Activated CD4-positive, alpha-beta memory T cell treated with anti-CD3 and anti-CD28 coated beads, Interleukin-2, amount 10 ng/mL, durations not matched to agents 7 days and 5 days (primary cell): Measurements from ENCODE around the gene TTC3. TPM values are rescaled to one million over a fixed set of nuclear protein-coding genes. Genes with fewer than 3 reads are reported as not detected.
A peak's percentile ranks its signal among the peaks of the same experiment; 100 is the strongest.
"Not testable (repeated sequence)": the region's sequence is repeated elsewhere in the genome, so short reads cannot be mapped to it uniquely, and the experiment has no call there.

ENCODE experiments used
- CTCF ChIA-PET: fragments of 350-600 bp; sonication (Branson Sonifier 250); formaldehyde crosslinking; loops from one replicate; lab custom pipeline; 2021; ENCODE audit warnings: antibody characterized with exemption, inconsistent platforms; lab: Charles Lee
- POLR2A ChIA-PET: fragments of 350-600 bp; sonication (Branson Sonifier 250); formaldehyde crosslinking; loops from one replicate; lab custom pipeline; 2021; ENCODE audit warnings: antibody characterized with exemption; lab: Charles Lee
- DNase-seq: peaks from one replicate; pipeline ENCODE4 v3.0.0-alpha.2; 2020
- H3K27ac Mint-ChIP-seq: one replicate; pipeline ENCODE4 v1.8.0; 2021; ENCODE audit warnings: mild to moderate bottlenecking, mixed read lengths
- H3K27me3 Mint-ChIP-seq: one replicate; pipeline ENCODE4 v1.8.0; 2021; ENCODE audit warnings: mixed read lengths
- H3K36me3 Mint-ChIP-seq: one replicate; pipeline ENCODE4 v1.8.0; 2021; ENCODE audit warnings: low read depth, mixed read lengths
- H3K4me1 Mint-ChIP-seq: one replicate; pipeline ENCODE4 v1.8.0; 2021; ENCODE audit warnings: mixed read lengths
- H3K4me3 Mint-ChIP-seq: one replicate; pipeline ENCODE4 v1.8.0; 2021; ENCODE audit warnings: mild to moderate bottlenecking, mixed read lengths
- H3K9me3 Mint-ChIP-seq: one replicate; pipeline ENCODE4 v1.8.0; 2021; ENCODE audit warnings: mixed read lengths
- total RNA-seq, 2 experiments: library from RNA; stranded (reverse); gene quantifications; one replicate each; pipeline ENCODE4 v1.2.3, GENCODE V29; 2021

The TTC3 gene
- total RNA-seq, 2 experiments from 2014 or later = 43.9 to 44.5 TPM

DNA sequence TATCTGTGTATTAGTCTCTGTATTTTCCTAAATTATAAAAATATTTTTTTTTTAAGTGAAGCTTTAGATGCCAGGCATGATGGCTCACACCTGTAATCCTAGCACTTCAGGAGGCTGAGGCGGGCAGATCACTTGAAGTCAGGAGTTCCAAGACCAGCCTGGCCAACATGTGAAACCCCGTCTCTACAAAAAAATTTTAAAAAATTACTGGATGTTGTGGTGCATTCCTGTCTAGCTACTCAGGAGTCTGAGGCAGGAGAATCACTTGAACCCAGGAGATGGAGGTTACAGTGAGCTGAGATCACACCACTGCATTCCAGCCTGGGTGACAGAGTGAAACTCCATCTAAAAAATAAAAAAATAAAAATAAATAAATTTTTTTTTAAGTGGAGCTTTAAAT is 43.4 kb downstream of the TTC3 start:
- DNase-seq, POLR2A ChIA-PET, H3K27ac Mint-ChIP-seq, H3K9me3 Mint-ChIP-seq, H3K27me3 Mint-ChIP-seq, H3K36me3 Mint-ChIP-seq, CTCF ChIA-PET, H3K4me3 Mint-ChIP-seq: not testable (repeated sequence)
- peaks cover 15% of the 10 kb centered on the region for H3K4me1 Mint-ChIP-seq

DNA sequence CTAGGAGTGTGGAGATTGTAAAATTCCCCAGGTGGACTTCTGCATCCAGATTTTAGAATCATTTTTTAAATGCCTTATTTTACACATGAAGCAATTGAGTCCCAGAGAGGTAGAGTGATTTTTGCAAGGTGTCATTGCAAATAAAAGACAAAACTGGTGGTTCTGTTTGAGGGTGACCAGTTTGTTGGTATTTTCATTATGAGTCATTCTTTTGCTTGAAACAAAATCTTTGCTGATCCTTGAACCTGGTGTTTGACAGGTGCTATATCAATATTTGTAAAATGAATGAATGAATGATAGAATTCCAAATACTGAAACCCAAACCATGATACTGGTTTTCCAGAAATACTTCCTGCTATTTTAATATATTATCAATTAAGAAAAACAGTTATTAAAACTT is 44.1 kb downstream of the TTC3 start:
- H3K36me3 Mint-ChIP-seq = peaks cover 2% of the 10 kb centered on the region
- CTCF ChIA-PET = no interaction called here
- POLR2A ChIA-PET = no interaction called here

DNA sequence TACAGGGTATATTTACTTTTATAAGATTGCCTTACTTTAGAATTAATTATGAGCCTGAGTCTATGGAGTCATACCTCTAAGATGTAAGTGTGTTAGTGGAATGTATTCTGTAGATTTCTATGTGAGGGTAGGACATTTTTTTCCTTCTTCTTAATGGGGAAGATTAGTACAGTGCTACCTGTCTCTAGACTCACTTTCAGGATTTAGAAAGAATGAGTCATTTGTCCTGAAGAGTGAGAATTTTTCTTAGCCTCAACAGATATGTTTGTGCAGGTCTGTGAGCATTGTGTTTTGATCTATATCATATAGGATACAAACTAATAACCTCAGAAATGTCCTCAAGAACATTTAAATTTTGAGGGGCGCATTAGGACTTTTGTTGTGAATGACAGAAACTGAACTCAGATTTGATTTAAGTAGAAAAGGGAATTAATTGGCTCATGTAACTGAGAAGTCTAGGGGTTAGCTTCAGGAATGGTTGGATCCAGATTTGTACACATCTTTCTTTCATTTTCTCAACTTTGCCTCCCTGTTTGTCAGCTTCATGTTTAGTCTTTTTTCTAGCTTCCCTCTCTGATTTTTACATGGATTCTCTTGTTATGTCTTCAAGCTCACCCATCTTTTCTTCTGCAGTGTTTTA is 45.3 kb downstream of the TTC3 start:
- H3K4me3 Mint-ChIP-seq = no peak overlapping the region
- H3K9me3 Mint-ChIP-seq = no peaks in the 10 kb centered on the region
- H3K27me3 Mint-ChIP-seq = no peaks in the 10 kb centered on the region
- peaks cover 15% of the 10 kb centered on the region for H3K4me1 Mint-ChIP-seq
- DNase-seq = no peak
- CTCF ChIA-PET = no interaction called here
- peaks cover 2% of the 10 kb centered on the region for H3K36me3 Mint-ChIP-seq
- POLR2A ChIA-PET = no interaction called here
- H3K27ac Mint-ChIP-seq = no peak overlapping the region

More for the DNA sequence above, 44.1 kb downstream of the TTC3 start:
- Mint-ChIP-seq H3K4me3 (no peak overlapping the region), H3K27me3 (no peaks in the 10 kb centered on the region), H3K9me3 (peaks cover 3% of the 10 kb centered on the region), H3K27ac (no peak overlapping the region), H3K4me1 (peaks cover 15% of the 10 kb centered on the region)
- no peak for DNase-seq

DNA sequence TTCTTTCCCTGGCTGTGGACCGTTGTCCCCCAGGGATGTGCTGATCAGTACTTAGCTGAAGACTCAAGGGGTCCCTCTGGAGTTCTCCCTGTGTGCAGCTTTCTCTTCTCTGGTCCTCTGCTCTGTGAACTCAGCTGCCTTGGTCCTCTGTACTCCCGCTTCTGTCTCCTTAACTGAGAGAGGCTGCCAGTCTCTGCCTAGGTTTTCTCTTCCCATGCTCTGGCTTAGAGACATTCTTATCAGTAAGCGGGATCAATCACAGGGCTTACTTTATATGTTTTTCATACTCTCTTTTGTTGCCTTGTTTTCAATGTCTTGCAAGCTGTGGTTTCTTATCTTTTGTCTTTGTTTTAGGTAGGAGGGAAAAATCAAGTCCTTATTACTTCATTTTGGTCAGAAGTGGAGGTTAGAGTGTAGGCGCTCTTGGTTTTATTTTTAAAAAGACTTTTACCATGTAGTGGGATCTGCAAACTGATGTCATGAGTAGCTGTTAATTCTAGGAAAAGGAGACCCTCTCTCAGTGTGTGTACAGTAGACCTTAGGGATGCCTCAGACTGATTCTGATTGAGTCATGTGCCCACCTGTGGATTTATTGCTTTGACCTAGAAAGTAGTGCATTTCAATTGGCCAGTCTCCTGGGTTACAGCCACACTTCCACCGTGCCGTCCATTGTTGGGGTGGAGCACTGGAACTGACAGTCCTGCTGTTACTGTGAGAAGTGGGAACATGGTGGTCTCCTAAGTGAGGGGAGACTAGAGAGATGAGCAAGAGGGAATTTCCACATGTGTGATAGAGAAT is 46.6 kb downstream of the TTC3 start:
- ChIA-PET CTCF (no interaction called here), POLR2A (no interaction called here)
- peaks cover 15% of the 10 kb centered on the region for H3K4me1 Mint-ChIP-seq
- H3K4me3 Mint-ChIP-seq = no peak overlapping the region
- no peaks in the 10 kb centered on the region for H3K27me3 Mint-ChIP-seq
- peaks cover 2% of the 10 kb centered on the region for H3K36me3 Mint-ChIP-seq
- no peak overlapping the region for H3K27ac Mint-ChIP-seq
- no peaks in the 10 kb centered on the region for H3K9me3 Mint-ChIP-seq
- no peak for DNase-seq

DNA sequence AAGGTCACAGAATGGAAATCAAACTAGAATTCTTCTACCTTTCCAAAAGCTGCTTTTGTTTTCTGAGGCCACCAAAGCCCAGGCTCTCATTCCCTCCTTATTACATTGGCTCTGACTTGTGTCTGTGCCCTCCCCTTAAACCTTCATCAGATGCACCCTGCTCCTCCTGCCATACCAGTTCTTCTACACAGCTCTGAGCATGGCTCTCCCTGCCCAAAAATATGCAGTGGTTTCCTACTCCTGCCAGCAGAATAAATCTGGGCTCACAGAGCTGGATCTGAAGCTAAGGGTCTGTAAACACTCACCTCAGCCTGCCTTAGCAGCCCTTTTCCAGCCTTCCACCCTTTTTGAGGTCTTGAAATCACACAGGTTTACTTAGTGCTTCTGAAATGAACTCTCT is 55.0 kb downstream of the TTC3 start:
- ChIA-PET CTCF (interaction anchor here (0.9 kb wide), 1 partner anchor 337 kb away, joined by 4 read pairs; no protein-coding TSS in a partner anchor), POLR2A (no interaction called here)
- DNase-seq = no peak
- H3K4me1 Mint-ChIP-seq = no peaks in the 10 kb centered on the region
- no peak overlapping the region for H3K27ac Mint-ChIP-seq
- no peaks in the 10 kb centered on the region for H3K9me3 Mint-ChIP-seq
- no peak overlapping the region for H3K4me3 Mint-ChIP-seq
- peaks cover 17% of the 10 kb centered on the region for H3K36me3 Mint-ChIP-seq
- no peaks in the 10 kb centered on the region for H3K27me3 Mint-ChIP-seq

DNA sequence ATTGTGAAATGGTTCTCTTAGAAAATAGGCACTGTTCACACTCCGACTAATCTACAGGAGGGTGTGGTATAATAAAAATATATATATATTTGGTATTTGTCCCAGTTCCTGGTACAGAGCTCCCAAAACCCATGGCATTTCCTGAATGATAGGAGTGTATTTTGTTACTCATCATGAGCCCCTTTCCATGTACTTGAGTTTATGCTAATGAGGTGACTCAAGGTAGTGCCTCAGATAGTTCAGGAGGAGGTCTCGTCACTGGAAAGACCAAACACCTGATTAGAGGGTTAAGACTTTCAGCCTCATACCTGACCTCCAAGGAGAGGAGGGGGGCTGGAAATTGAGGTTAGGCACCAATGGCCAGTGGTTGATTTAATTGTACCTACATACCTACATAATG is 57.9 kb downstream of the TTC3 start:
- Mint-ChIP-seq H3K27me3 (no peaks in the 10 kb centered on the region), H3K36me3 (peaks cover 26% of the 10 kb centered on the region), H3K27ac (no peak overlapping the region), H3K9me3 (no peaks in the 10 kb centered on the region), H3K4me1 (peaks cover 7% of the 10 kb centered on the region), H3K4me3 (no peak overlapping the region)
- CTCF ChIA-PET = no interaction called here
- POLR2A ChIA-PET = no interaction called here
- no peak for DNase-seq

DNA sequence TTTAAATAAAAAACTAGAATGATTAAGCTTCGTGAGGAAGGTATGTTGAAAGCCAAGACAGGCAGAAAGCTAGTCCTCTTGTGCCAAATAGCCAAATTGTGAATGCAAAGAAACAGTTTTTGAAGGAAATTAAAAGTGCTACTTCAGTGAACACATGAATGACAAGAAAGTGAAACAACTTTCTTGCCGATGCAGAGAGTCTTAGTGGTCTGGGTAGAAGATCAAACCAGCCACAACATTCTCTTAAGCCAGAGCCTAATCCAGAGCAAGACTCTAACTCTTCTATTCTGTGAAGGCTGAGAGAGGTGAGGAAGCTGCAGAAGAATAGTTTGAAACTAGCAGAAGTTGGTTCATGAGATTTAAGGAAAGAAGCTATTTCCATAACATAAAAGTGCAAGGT is 63.2 kb downstream of the TTC3 start:
- ChIA-PET POLR2A (no interaction called here), CTCF (no interaction called here)
- DNase-seq = no peak
- Mint-ChIP-seq H3K4me3 (peak overlapping the region; percentile 6), H3K27ac (peak overlapping the region; percentile 27), H3K9me3 (no peaks in the 10 kb centered on the region), H3K4me1 (peaks cover 16% of the 10 kb centered on the region), H3K36me3 (peaks cover 37% of the 10 kb centered on the region), H3K27me3 (no peaks in the 10 kb centered on the region)

DNA sequence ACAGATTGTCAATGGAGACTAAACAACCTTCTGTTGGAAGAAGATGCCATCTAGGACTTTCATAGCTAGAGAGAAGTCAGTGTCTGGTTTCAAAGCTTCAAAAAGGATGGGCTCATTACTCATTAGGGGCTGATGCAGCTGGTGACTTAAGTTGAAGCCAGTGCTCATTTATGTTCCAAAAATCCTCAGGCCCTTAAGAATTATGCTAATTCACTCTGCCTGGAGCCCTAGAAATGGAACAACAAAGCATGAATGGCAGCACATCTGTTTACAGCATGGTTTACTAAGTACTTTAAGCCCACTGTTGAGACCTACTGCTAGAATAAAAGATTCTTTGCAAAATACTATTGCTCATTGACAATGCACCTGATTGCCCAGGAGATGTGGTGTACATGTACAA is 63.7 kb downstream of the TTC3 start:
- H3K27me3 Mint-ChIP-seq = no peaks in the 10 kb centered on the region
- no peak for DNase-seq
- H3K36me3 Mint-ChIP-seq = peaks cover 36% of the 10 kb centered on the region
- POLR2A ChIA-PET = no interaction called here
- no peak overlapping the region for H3K27ac Mint-ChIP-seq
- H3K4me1 Mint-ChIP-seq = peaks cover 16% of the 10 kb centered on the region
- H3K4me3 Mint-ChIP-seq = no peak overlapping the region
- H3K9me3 Mint-ChIP-seq = no peaks in the 10 kb centered on the region
- CTCF ChIA-PET = no interaction called here

DNA sequence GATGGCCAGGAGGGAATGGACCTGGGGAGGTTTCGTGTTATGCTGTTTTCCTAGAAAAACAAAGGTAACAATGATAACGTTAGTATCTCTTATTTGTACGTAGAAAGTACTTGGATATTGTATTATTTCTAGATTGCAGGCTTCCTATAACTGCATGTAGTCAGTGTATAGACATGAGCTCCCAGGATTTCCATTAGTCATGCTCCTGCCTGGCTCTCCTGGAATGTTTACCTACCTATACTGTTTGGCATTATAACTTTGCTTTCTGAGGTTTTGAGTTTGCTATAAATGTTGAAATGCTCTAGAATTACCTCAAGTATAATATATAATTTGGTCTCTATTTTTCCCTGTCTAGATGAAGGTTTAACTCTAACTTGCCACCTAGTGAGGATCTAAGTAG is 66.1 kb downstream of the TTC3 start:
- CTCF ChIA-PET = no interaction called here
- no peaks in the 10 kb centered on the region for H3K9me3 Mint-ChIP-seq
- H3K27ac Mint-ChIP-seq = no peak overlapping the region
- no peak for DNase-seq
- H3K4me1 Mint-ChIP-seq = peaks cover 16% of the 10 kb centered on the region
- no peak overlapping the region for H3K4me3 Mint-ChIP-seq
- H3K36me3 Mint-ChIP-seq = peaks cover 40% of the 10 kb centered on the region
- no peaks in the 10 kb centered on the region for H3K27me3 Mint-ChIP-seq
- POLR2A ChIA-PET = no interaction called here

DNA sequence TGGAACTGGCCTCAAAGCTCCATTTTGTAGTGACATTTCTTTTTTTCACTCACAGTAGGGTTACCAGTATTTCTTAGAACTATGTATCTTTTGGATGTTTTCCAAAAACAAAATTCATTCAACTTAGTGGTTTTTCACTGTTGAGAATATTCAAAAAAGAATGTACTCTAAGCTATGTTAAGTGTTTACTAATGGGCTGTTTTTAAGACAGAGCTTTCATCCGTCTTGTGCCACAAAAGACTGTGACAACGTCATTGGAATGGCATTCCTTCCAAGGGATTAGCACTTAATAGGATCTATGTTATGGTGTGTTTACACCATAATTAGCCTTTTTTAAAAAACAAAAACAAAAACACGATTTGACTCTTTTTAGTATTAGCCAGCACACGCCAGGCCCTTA is 66.8 kb downstream of the TTC3 start:
- CTCF ChIA-PET = no interaction called here
- H3K27me3 Mint-ChIP-seq = no peaks in the 10 kb centered on the region
- peaks cover 16% of the 10 kb centered on the region for H3K4me1 Mint-ChIP-seq
- no peak for DNase-seq
- no peaks in the 10 kb centered on the region for H3K9me3 Mint-ChIP-seq
- POLR2A ChIA-PET = no interaction called here
- H3K4me3 Mint-ChIP-seq = no peak overlapping the region
- peaks cover 44% of the 10 kb centered on the region for H3K36me3 Mint-ChIP-seq
- H3K27ac Mint-ChIP-seq = no peak overlapping the region

DNA sequence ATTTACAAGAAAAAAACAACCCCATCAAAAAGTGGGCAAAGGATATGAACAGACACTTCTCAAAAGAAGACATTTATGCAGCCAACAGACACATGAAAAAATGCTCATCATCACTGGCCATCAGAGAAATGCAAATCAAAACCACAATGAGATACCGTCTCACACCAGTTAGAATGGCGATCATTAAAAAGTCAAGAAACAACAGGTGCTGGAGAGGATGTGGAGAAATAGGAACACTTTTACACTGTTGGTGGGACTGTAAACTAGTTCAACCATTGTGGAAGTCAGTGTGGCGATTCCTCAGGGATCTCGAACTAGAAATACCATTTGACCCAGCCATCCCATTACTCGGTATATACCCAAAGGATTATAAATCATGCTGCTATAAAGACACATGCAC is 70.3 kb downstream of the TTC3 start:
- POLR2A ChIA-PET, H3K27ac Mint-ChIP-seq, CTCF ChIA-PET, DNase-seq, H3K9me3 Mint-ChIP-seq, H3K27me3 Mint-ChIP-seq, H3K4me3 Mint-ChIP-seq: not testable (repeated sequence)
- H3K36me3 Mint-ChIP-seq = peaks cover 43% of the 10 kb centered on the region
- peaks cover 12% of the 10 kb centered on the region for H3K4me1 Mint-ChIP-seq

DNA sequence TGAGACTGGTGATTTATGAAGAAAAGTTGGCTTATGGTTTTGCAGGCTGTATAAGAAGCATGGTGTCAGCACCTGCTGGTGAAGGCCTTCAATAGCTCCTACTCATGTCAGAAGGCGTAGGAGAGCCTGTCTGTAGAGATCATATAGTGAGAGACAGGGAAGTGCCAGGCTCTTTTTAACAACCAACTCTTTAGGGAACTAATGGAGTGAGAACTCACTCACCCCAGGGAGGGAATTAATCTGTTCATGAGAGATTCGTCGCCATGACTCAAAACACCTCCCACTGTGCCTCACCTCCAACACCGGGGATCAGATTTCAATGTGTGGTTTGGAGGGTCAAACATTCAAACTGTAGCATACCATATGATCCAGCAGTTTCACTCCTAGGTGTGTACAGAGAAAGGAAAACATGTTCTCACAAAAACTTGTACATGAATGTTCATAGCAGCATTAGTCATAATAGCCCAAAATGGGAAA is 72.6 kb downstream of the TTC3 start:
- H3K4me3 Mint-ChIP-seq = no peak overlapping the region
- DNase-seq = no peak
- peaks cover 53% of the 10 kb centered on the region for H3K36me3 Mint-ChIP-seq
- H3K9me3 Mint-ChIP-seq = no peaks in the 10 kb centered on the region
- no peaks in the 10 kb centered on the region for H3K27me3 Mint-ChIP-seq
- ChIA-PET POLR2A (no interaction called here), CTCF (interaction anchor here (1.5 kb wide), 1 partner anchor 169 kb away, joined by 3 read pairs; no protein-coding TSS in a partner anchor)
- peaks cover 12% of the 10 kb centered on the region for H3K4me1 Mint-ChIP-seq
- no peak overlapping the region for H3K27ac Mint-ChIP-seq

DNA sequence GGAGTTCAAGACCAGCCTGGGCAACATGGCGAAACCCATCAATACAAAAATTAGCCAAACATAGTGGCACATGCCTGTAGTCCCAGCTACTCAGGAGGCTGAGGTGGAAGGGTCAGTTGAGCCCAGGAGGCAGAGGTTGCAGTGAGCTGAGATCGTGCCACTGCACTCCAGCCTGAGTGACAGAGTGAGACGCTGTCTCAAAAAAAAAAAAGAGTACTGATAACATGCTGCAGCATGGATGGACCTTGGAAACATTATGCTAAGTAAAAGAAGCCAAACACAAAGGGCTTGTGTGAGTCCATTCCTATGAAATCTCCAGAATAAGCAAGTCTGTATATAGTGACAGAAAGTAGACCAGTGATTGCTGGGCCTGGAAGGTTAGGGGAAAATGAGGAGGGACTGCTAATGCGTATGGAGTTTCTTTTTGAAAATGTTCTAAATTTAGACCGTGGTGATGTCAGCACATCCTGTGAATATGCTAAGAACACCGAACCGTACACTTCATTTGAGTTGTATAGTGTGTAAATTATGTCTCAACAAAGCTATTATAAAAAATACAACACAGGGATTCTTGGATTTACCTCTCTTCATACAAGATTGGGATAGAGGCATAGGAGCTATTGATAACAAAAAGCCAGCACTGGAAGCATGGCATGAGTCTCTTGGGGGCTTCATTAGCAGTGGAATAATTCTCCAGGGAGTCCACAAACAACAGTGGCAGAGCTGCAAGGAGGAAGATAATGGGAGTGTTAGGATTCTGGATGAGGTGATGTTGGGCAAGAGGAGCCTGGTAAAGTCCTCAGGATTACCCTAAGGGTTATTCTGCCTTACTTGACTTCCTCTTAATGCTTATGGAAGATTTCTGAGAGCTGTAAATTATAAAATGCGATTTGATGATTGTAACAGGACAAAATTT is 73.5 kb downstream of the TTC3 start:
- ChIA-PET CTCF (interaction anchor here (0.6 to 0.7 kb wide), 2 partner anchors 21 to 518 kb away, joined by 3 to 5 read pairs; no protein-coding TSS in a partner anchor), POLR2A (no interaction called here)
- peak overlapping the region; percentile 11 for H3K27ac Mint-ChIP-seq

More for the DNA sequence above, 73.5 kb downstream of the TTC3 start:
- H3K27me3 Mint-ChIP-seq = no peaks in the 10 kb centered on the region
- no peak for DNase-seq
- H3K36me3 Mint-ChIP-seq = peaks cover 54% of the 10 kb centered on the region
- peaks cover 12% of the 10 kb centered on the region for H3K4me1 Mint-ChIP-seq
- H3K4me3 Mint-ChIP-seq = no peak overlapping the region
- H3K9me3 Mint-ChIP-seq = no peaks in the 10 kb centered on the region
